Stimulated activated CD8-positive, alpha-beta memory T cell treated with anti-CD3 and anti-CD28 coated beads, Interleukin-15, amount 100 ng/mL, for 24 hours (primary cell): Measurements from ENCODE around the gene PLIN4.

Experiments
- DNase-seq: peaks from one replicate; pipeline ENCODE4 v3.0.0-alpha.2; 2020; ENCODE audit warnings: low read depth

Gene PLIN4

GRCh38 chr19:4505570-4506448 lies 12.5 kb downstream of the PLIN4 start:
- no peak for DNase-seq

- DNase-seq = no peak
These were observed 13.3 kb downstream of the PLIN4 start for GRCh38 chr19:4504891-4505569.

GRCh38 chr19:4504297-4504701 lies 14.0 kb downstream of the PLIN4 start:
- DNase-seq = no peak

- no peak for DNase-seq
These were observed 14.5 kb downstream of the PLIN4 start for GRCh38 chr19:4503825-4504170.

DNA sequence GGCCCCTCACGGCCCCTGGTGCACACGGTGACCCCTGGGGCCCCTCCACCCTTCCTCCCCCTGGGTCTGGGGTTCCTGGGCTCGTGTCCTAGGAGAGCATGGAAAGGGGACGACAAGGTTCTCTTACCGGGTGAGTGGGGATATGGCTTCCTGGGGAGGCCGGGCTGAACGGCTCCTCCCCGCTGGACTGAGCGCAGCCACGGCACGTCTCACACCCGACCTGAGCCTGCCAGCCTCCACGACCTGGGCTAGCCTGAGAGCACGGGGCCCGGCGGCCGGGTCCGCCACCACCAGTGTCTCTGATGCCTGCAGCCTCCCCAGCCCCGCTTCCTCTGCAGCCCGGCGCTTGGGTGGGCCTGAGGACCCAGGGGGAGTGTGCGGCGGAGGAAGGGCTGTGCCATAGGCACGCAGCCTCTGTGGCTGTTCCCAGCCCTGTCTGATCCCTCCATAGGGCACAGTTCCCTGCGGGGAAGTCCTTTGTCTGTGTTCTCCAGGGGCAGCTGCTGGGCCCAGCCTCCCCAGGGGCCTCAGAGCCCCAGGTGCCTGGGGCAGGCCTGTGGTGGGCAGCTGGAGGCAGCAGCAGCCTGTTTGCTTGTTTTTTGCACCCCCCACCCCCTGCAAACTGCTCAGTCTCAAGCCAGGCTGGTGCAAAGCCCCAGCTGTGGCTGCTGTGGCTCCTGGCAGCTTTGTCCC lies 15.0 kb downstream of the PLIN4 start:
- DNase-seq = no peak

- no peak for DNase-seq
These were observed 15.8 kb downstream of the PLIN4 start for GRCh38 chr19:4502282-4503131.

- DNase-seq = no peak
These were observed 16.6 kb downstream of the PLIN4 start for GRCh38 chr19:4501691-4502090.

DNA sequence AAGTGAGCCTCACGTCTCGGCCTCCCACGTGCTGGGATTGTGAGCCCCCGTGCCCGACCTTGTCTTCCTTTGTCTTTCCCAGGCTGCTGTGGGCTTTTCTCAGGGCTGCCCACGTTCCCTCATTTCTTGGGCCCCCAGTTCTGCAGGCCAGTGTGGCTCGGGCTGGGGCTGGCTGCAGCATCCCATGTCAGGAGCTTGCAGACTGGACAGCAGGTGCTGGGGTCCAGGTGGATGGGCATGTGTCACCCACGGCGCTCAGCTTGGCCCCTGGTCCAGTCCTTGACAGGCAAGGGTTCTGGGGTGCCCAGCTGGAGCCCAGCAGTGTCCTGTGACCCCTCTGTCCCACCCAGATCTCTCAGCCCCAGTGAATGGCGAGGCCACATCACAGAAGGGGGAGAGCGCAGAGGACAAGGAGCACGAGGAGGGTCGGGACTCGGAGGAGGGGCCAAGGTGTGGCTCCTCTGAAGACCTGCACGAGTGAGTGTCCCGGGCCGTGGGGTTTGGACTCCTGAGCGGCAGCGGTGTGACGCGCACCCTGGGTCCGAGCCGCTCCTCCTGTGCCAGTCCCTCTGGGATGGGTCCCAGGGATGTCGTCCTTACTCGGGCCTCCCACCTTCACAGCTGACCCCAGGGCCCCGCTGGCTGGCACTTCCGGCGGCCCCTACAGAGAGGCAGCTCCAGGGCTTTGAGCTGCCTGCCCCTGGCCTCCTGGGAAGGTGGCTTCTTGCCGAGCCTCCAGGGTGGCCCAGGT lies 17.3 kb downstream of the PLIN4 start:
- no peak for DNase-seq

- DNase-seq = no peak
These were observed 18.4 kb downstream of the PLIN4 start for GRCh38 chr19:4499855-4500254.

DNA sequence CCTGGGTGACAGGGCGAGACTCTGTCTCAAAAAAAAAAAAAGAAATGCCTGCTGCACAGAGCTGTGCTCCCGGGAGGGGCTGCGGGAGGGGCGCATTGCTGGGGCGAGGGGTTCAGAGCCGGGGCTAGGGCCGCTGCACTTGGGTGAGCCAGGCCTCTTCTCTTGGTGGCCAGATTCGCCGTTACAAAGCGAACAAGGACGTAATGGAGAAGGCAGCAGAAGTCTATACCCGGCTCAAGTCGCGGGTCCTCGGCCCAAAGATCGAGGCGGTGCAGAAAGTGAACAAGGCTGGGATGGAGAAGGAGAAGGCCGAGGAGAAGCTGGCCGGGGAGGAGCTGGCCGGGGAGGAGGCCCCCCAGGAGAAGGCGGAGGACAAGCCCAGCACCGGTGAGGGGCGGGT lies 19.0 kb downstream of the PLIN4 start:
- no peak for DNase-seq

DNA sequence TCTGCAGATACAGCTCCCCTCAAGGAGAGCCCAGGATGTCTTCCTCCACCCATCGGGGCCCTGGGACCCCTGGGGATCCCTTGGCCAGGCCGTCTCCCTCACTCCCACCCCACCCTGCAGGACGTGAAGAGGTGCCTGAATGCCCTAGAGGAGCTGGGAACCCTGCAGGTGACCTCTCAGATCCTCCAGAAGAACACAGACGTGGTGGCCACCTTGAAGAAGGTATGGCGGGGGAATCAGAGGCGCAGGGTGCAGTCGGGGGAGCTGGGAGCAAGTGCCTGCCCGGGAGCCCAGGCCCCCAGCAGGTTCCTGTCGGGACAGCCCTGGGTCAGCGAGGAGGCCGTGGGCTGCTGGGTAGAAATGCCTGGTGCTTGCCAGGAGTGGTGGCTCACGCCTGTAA lies 19.6 kb downstream of the PLIN4 start:
- DNase-seq = no peak

GRCh38 chr19:4497770-4498389 lies 20.4 kb downstream of the PLIN4 start:
- no peak for DNase-seq

- no peak for DNase-seq
These were observed 22.0 kb downstream of the PLIN4 start for GRCh38 chr19:4496304-4496703.

DNA sequence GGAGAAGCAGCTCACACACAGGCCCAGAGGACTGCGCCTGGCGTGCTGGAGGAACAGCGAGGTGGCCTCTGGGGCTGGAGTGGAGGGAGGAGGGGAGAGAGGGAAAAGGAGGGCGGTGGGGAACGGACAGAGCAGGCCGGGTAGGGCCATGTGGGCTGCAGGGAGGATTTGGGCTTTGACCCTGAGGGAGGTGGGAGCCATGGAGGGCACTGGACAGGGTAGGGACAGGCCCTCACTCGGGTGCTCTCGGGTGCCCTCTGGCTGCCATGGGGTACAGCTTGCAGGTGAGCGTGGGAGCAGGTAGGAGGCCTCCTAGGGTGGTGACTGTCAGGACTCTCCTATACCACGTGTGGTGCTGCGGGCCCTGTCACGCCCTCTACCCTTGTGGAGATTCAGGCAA lies 22.8 kb downstream of the PLIN4 start:
- no peak for DNase-seq

GRCh38 chr19:4494691-4495064 lies 23.6 kb downstream of the PLIN4 start:
- DNase-seq = no peak

- no peak for DNase-seq
These were observed 24.2 kb downstream of the PLIN4 start for GRCh38 chr19:4493929-4494690.

DNA sequence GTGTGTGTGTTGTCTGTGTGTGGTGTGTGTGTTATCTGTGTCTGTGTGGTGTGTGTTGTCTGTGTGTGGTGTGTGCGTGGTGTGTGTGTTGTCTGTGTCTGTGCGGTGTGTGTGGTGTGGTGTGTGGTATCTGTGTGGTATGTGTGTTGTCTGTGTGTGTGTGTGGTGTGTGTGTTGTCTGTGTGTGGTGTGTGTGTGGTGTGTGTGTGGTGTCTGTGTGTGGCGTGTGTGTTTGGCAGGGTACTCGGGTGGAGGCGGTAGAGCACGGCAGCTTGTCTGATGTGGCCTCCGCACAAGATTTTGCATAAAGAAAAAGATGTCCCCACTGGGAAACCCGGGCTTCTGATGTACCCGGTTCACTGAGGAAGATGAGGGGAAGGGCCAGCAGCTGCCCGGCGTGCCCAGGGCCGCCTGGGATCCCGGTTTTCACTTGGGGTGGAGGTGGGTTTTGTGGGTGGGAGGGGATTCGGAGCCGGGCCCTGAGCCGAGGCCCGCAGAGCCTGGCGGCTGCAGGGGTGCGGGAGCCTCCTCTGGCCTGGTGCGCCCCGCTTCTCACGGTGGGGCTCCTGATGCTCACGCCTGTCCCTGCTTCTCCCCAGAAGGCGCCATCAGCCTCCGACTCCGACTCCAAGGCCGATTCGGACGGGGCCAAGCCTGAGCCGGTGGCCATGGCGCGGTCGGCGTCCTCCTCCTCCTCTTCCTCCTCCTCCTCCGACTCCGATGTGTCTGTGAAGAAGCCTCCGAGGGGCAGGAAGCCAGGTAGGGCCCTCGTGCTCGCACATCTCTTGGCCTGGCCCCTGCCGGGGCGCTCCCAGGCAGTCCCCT lies 25.0 kb downstream of the PLIN4 start:
- DNase-seq = no peak

DNA sequence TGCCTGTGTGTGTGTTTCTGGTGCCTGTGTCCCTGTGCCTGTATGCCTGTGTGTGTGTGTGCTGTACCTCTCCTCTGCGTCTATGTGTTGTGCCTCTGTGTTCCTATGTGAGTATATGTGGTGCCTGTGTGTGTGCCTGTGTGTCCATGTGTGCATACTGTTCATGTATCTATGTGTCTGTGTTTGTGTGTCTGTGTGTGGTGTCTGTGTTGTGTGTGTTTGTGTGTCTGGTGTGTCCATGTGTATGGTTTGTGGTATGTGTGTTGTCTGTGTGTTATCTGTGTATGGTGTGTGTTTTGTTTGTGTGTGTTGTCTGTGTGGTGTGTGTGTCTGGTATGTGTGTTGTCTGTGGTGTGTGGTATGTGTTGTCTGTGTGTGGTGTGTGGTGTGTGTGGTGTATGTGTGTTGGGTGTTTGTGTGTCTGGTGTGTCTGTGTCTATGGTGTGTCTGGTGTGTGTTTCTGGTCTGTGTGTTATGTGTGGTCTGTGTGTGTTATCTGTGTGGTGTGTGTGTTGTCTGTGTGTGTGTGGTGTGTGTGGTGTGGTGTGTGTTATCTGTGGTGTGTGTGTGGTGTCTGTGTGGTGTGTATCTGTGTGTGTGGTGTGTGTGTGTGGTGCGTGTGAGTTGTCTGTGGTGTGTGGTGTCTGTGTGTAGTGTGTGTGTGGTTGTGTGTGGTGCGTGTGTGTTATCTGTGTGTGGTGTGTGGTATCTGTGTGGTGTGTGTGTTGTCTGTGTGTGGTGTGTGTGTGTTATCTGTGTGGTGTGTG lies 25.8 kb downstream of the PLIN4 start:
- DNase-seq = no peak

GRCh38 chr19:4491446-4491845 lies 26.8 kb downstream of the PLIN4 start:
- DNase-seq = no peak
